ENCODE data around the gene MEIKIN.

MEIKIN gene

DNA sequence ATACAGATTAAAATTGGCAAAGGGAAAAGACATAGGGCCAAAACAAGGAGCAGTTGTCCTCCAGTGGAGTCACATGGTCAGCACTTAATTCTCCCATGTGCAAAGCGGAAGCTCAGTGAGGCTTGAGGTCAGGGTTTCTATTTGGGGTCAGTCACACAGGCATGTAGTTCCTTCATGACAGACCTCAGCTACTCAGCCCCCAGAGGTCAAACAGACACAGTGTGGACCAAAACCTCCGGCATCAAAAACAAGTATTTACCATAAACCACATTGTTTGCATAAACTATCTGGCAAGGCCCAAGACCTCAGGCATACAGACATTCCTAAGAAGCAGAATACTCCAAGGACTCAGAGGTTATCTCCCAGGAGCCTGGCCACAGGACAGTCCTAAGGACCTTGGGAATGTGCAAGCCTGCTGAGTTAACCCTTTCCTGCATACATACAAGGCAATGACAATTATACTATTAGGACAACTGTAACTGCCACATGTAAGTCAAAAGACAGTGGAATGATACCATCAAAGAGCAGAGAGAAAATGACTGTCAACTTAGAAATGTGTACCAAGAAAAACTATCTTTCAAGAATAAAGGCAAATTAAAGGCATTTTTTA, 120.0 kb downstream of the MEIKIN start:
- TF ChIP-seq, protein P1, sequence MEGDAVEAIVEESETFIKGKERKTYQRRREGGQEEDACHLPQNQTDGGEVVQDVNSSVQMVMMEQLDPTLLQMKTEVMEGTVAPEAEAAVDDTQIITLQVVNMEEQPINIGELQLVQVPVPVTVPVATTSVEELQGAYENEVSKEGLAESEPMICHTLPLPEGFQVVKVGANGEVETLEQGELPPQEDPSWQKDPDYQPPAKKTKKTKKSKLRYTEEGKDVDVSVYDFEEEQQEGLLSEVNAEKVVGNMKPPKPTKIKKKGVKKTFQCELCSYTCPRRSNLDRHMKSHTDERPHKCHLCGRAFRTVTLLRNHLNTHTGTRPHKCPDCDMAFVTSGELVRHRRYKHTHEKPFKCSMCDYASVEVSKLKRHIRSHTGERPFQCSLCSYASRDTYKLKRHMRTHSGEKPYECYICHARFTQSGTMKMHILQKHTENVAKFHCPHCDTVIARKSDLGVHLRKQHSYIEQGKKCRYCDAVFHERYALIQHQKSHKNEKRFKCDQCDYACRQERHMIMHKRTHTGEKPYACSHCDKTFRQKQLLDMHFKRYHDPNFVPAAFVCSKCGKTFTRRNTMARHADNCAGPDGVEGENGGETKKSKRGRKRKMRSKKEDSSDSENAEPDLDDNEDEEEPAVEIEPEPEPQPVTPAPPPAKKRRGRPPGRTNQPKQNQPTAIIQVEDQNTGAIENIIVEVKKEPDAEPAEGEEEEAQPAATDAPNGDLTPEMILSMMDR (IDR thresholded peaks at IDR 0.05; ENCODE audit: low read length): no peak
- no peak for TF ChIP-seq EZH2phosphoT487 (IDR thresholded peaks at IDR 0.05; ENCODE audit: low read length)
- no peak for TF ChIP-seq EZH2 (optimal IDR thresholded peaks at IDR 0.05; ENCODE audit: low read depth, low read length)
- Histone ChIP-seq H3K4me2 (ENCODE audit: low read depth, low read length) (no peak overlapping the region), H3K27ac (ENCODE audit: low read length) (no peak overlapping the region), H3K9me2 (replicated peaks; ENCODE audit: insufficient read depth, low read length) (no peaks in the 10 kb centered on the region), H3K4me3 (ENCODE audit: low read length) (no peak overlapping the region), H2AFZ (ENCODE audit: low read length) (no peak overlapping the region), H3K36me3 (replicated peaks; ENCODE audit: insufficient read depth, low read length) (no peaks in the 10 kb centered on the region), H3K4me1 (ENCODE audit: low read length) (no peaks in the 10 kb centered on the region), H3K27me3 (replicated peaks; ENCODE audit: insufficient read depth, low read length) (no peaks in the 10 kb centered on the region), H3F3A (ENCODE audit: insufficient read depth, low read length) (no peaks in the 10 kb centered on the region), H3K9me3 (replicated peaks; ENCODE audit: insufficient read depth, low read length) (no peaks in the 10 kb centered on the region), H3K79me2 (ENCODE audit: low read length) (no peaks in the 10 kb centered on the region), H3K9ac (ENCODE audit: low read length) (no peak overlapping the region), H4K20me1 (ENCODE audit: insufficient read depth, low read length) (no peaks in the 10 kb centered on the region)
- no peak for DNase-seq

DNA sequence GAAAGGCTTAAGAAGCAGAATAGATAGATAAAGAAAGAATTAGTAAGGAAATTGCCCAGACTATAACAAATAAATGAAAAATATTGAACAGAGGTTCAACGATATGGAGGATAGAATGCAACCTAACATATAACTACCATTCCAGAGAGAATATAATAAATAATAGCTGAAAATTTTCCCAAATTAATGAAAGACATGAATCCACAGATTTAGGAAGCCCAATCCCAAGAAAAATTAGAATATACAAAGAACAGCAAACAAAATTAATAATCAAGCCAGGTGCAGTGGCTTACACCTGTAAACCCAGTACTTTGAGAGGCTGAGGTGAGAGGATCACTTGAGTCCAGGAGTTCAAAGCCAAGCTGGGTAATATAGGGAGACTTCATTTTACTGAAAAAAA, 120.8 kb downstream of the MEIKIN start:
- H3K9me2 ChIP-seq (replicated peaks; ENCODE audit: insufficient read depth, low read length): no peaks in the 10 kb centered on the region
- no peaks in the 10 kb centered on the region for H3K4me1 ChIP-seq (ENCODE audit: low read length)
- no peak overlapping the region for H3K27ac ChIP-seq (ENCODE audit: low read length)
- no peaks in the 10 kb centered on the region for H3K9me3 ChIP-seq (replicated peaks; ENCODE audit: insufficient read depth, low read length)
- H4K20me1 ChIP-seq (ENCODE audit: insufficient read depth, low read length): no peaks in the 10 kb centered on the region
- no peak overlapping the region for H3K9ac ChIP-seq (ENCODE audit: low read length)
- DNase-seq: no peak
- no peak overlapping the region for H3K4me3 ChIP-seq (ENCODE audit: low read length)
- H3K27me3 ChIP-seq (replicated peaks; ENCODE audit: insufficient read depth, low read length): no peaks in the 10 kb centered on the region
- TF ChIP-seq EZH2 (optimal IDR thresholded peaks at IDR 0.05; ENCODE audit: low read depth, low read length): no peak
- TF ChIP-seq, protein P1 (IDR thresholded peaks at IDR 0.05; ENCODE audit: low read length): no peak
- no peak for TF ChIP-seq EZH2phosphoT487 (IDR thresholded peaks at IDR 0.05; ENCODE audit: low read length)
- H3K79me2 ChIP-seq (ENCODE audit: low read length): no peaks in the 10 kb centered on the region
- H3K4me2 ChIP-seq (ENCODE audit: low read depth, low read length): no peak overlapping the region
- H3F3A ChIP-seq (ENCODE audit: insufficient read depth, low read length): no peaks in the 10 kb centered on the region
- no peak overlapping the region for H2AFZ ChIP-seq (ENCODE audit: low read length)
- H3K36me3 ChIP-seq (replicated peaks; ENCODE audit: insufficient read depth, low read length): no peaks in the 10 kb centered on the region

DNA sequence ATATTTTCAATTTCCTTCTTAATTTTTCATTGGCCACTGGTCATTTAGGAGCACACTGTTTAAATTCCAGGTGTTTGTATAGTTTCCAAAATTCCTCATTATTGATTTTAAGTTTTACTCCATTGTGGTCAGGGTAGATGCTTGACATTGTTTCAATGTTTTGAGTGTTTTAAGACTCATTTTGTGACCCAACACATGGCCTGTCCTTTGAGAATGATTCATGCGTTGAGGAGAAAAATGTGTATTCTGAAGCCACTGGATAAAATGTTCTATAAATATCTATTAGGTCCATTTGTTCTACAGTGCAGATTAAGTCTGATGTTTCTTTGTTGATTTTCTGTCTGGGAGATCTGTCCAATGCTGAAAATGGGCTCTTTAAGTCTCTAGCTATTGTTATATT, 124.2 kb downstream of the MEIKIN start:
- H3K4me3 ChIP-seq (ENCODE audit: low read length): no peak overlapping the region
- H4K20me1 ChIP-seq (ENCODE audit: insufficient read depth, low read length): no peaks in the 10 kb centered on the region
- H3K9me2 ChIP-seq (replicated peaks; ENCODE audit: insufficient read depth, low read length): no peaks in the 10 kb centered on the region
- H3K27ac ChIP-seq (ENCODE audit: low read length): no peak overlapping the region
- H2AFZ ChIP-seq (ENCODE audit: low read length): no peak overlapping the region
- H3K79me2 ChIP-seq (ENCODE audit: low read length): no peaks in the 10 kb centered on the region
- no peak for DNase-seq
- H3F3A ChIP-seq (ENCODE audit: insufficient read depth, low read length): no peaks in the 10 kb centered on the region
- no peaks in the 10 kb centered on the region for H3K36me3 ChIP-seq (replicated peaks; ENCODE audit: insufficient read depth, low read length)
- no peaks in the 10 kb centered on the region for H3K9me3 ChIP-seq (replicated peaks; ENCODE audit: insufficient read depth, low read length)
- H3K4me1 ChIP-seq (ENCODE audit: low read length): 0 out of 2 replicates have a peak, but pooled peaks cover 2% of the 10 kb centered on the region
- no peaks in the 10 kb centered on the region for H3K27me3 ChIP-seq (replicated peaks; ENCODE audit: insufficient read depth, low read length)
- H3K9ac ChIP-seq (ENCODE audit: low read length): no peak overlapping the region
- H3K4me2 ChIP-seq (ENCODE audit: low read depth, low read length): no peak overlapping the region
- TF ChIP-seq EZH2 (optimal IDR thresholded peaks at IDR 0.05; ENCODE audit: low read depth, low read length): no peak
- TF ChIP-seq, protein P1 (IDR thresholded peaks at IDR 0.05; ENCODE audit: low read length): no peak
- no peak for TF ChIP-seq EZH2phosphoT487 (IDR thresholded peaks at IDR 0.05; ENCODE audit: low read length)

All from MM.1S (cell line).